GM12892 (cell line): ENCODE results near the gene PRELP.
"Not testable (repeated sequence)": the region's sequence is repeated elsewhere in the genome, so short reads cannot be mapped to it uniquely, and the experiment has no call there.

Experiments
- DNase-seq: peaks from one replicate; pipeline ENCODE4 v3.0.0; 2011; ENCODE audit not compliant: insufficient read length
- FAIRE-seq: peaks from 2 replicates; lab custom pipeline; 2011; peaks lifted over from hg19 to GRCh38; lab: Jason Lieb, UNC
- POLR2A ChIP-seq: IDR thresholded peaks from 2 replicates; pipeline ENCODE4 v1.6.1; 2011; ENCODE audit warnings: low read depth, low read length, control low read depth
- POLR2AphosphoS5 ChIP-seq: IDR thresholded peaks from 2 replicates; pipeline ENCODE4 v1.6.1; 2011; ENCODE audit warnings: low read depth, low read length, control low read depth
- TAF1 ChIP-seq: IDR thresholded peaks from 2 replicates; pipeline ENCODE4 v1.6.1; 2011; ENCODE audit warnings: low read depth, mild to moderate bottlenecking, control low read depth, low read length, borderline replicate concordance

Gene PRELP

DNA sequence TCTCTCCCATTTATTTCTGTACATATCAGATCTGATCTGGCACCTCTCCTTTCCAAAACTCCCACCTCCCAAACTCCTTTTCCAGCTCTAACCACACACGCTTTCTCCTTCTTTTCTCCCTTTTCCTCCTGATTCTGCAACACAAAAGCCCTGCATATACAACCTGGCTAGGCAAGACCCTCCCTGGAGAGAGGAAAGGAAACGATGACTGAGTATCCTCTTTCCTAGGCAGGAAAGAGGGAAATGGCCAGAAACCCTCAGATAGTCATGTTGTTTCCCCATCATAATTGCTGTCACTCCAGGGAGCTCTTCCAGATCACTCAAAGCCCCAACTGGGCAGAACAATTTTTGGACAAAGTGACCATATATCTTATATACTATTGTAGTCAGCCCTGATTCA is 32.3 kb upstream of the PRELP start:
- DNase-seq = no peak
- no peak for FAIRE-seq
- TF ChIP-seq TAF1 = no peak
- TF ChIP-seq POLR2AphosphoS5 = no peak
- no peak for TF ChIP-seq POLR2A

DNA sequence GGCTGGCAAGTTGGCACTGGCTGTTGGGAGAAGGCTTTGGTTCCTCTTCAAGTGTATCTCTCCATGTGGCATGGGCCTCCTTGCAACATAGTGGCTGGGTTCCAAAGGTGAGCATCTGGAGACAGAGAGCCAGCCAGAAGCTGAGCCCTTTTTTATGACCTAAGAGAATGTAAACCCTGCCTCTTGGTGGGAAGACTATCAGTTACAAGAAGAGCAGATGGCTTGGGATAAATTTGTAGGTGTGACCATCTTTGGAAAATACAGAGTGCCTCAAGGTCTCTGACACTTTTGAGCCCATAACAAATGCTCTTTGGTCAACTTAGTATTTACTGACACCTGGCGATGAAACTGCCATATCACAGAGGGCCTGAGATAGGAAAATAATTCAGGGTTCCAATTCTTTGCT is 31.4 kb upstream of the PRELP start:
- no peak for TF ChIP-seq POLR2A
- TF ChIP-seq POLR2AphosphoS5 = no peak
- no peak for TF ChIP-seq TAF1
- no peak for DNase-seq
- FAIRE-seq = no peak

- FAIRE-seq = no peak
- DNase-seq = no peak
- no peak for TF ChIP-seq POLR2A
- no peak for TF ChIP-seq POLR2AphosphoS5
- no peak for TF ChIP-seq TAF1
Observed at GRCh38 chr1:203447151-203447550, 28.5 kb upstream of the PRELP start.

DNA sequence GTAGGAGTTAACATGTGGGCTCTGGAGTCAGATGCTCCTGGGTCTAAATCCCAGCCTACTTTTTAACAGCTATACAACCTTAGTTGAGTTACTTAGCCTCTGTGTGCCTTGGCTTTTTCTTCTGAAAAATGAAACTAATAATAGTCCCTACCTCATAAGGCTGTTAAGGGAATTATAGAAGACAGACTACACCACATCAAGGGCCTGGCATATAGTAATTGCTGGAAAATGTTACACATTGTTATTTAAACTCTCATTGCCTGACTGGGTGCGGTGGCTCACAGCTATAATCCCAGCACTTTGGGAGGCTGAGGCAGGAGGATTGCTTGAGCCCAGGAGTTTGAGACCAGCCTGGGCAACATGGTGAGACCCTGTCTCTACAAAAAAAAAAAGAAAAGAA is 28.0 kb upstream of the PRELP start:
- not testable (repeated sequence) for FAIRE-seq, DNase-seq

DNA sequence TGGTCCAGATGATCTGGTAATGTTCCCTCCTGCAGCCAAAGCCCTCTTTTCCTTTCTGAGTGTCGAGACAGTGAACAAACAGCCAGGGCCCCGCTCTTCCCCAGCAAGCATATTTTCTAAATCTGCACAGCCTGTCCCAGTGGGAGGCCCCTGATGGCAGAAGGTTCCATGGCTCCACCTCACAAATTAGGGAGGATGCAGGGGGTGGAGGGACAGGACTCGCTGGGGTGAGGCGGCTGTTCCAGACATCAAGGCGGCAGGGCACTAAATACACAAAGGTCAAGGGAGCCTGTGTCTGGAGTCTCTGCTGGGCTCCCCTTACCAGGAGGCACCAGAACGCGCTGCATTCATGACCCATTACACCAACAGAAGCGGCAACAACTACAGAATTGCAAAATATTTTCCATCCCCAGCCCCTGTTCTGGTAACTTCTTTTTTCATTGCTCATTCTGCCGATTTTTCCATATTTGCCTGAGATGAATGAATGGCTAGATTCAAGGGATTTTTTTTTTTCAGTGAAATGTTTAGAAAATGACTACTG is 27.0 kb upstream of the PRELP start:
- FAIRE-seq (no peak), DNase-seq (no peak)
- TF ChIP-seq POLR2AphosphoS5 (no peak), TAF1 (no peak), POLR2A (no peak)

GRCh38 chr1:203450001-203450400 is 25.6 kb upstream of the PRELP start:
- FAIRE-seq (no peak), DNase-seq (no peak)
- TF ChIP-seq POLR2A = no peak
- TF ChIP-seq TAF1 = no peak
- no peak for TF ChIP-seq POLR2AphosphoS5

GRCh38 chr1:203450479-203451149 is 25.0 kb upstream of the PRELP start:
- DNase-seq = no peak

DNA sequence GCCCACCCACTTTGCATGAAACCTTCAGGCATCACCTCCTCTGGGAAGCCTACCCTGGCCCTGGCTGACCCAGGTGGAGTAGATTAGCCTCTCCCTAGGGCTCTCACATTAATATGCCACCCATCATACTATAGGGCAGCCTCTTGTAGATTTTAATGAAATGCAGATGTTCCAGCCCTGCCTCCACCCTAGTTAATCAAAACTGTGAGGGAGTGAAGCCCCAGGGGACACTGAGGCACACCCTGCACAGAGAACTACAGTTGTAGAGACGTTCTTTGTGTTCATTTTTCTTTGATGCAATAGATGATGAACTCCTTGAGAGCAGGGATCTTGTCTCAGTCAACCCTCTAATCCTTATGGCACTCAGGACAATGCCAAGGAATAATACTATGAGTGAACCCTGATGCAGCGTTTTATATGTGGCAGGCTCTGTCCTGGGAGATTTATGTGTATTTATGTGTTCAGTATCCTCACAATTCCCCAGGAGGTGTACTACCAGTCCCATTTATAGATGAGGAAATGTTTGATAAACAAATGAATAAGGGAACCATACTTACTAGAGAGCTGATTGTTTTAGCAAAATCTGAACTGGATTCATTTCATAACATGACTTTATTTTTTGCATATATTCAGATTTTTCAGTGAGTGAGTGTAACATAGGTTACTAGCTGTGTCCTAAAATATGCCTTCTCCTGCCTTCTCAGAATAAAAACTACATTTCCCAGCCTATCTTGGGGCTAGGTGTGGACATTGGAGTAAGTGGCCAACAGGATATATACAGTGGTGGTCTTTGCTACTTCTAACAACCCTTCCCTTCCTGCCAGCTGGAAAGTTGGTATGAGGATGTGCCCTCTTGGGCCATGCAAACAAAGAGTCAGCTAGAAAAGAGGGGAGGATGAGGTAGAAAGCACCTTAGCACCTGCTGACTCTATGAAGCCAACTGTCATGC is 23.5 kb upstream of the PRELP start:
- FAIRE-seq (no peak), DNase-seq (no peak)
- TF ChIP-seq TAF1 (no peak), POLR2AphosphoS5 (no peak)

More at GRCh38 chr1:203450479-203451149, 25.0 kb upstream of the PRELP start:
- no peak for FAIRE-seq
- TF ChIP-seq POLR2A = no peak
- no peak for TF ChIP-seq POLR2AphosphoS5
- no peak for TF ChIP-seq TAF1

- no peak for FAIRE-seq
- no peak for DNase-seq
- TF ChIP-seq TAF1 = no peak
- no peak for TF ChIP-seq POLR2AphosphoS5
- no peak for TF ChIP-seq POLR2A
Observed at GRCh38 chr1:203453016-203453415, 22.6 kb upstream of the PRELP start.

GRCh38 chr1:203453616-203454015 is 22.0 kb upstream of the PRELP start:
- DNase-seq (no peak), FAIRE-seq (no peak)
- TF ChIP-seq POLR2AphosphoS5 (no peak), TAF1 (no peak), POLR2A (no peak)

DNA sequence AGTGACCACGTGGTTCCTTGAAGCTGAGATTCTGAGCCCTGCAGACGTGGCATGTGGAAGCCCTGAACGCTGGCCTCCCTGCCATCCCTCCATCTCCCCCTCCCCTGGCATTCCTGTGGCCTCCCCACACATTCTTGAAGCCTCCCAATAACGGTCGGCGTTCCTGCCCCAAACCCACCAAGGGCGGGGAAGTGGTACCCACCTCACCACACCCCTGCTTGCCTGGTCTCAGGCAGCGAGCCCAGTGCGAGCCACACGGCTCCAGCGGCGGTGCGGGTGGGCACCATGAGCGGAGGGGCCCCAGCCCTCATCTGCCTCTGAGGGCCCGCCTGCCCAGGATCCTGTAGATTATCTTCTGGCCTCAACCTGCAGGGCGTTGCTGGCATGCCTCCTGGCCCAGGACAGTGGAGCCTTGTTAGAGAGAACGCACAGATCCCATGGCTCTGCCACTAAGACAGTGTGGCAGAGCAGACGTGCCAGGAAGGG is 20.6 kb upstream of the PRELP start:
- TF ChIP-seq TAF1 (no peak), POLR2A (no peak), POLR2AphosphoS5 (no peak)
- FAIRE-seq (no peak), DNase-seq (no peak)
